ENCODE data around the gene SELENON.

- no peak for TF ChIP-seq CEBPB (IDR thresholded peaks at IDR 0.05)
- no peak for TF ChIP-seq USF1 (IDR thresholded peaks at IDR 0.05)
- no peak for TF ChIP-seq REST (IDR thresholded peaks at IDR 0.05; ENCODE audit: low read depth)
- no peak for TF ChIP-seq TCF12 (IDR thresholded peaks at IDR 0.05; ENCODE audit: low read depth)
- TF ChIP-seq RAD21 (IDR thresholded peaks at IDR 0.05; ENCODE audit: low read depth) = no peak
- TF ChIP-seq MAX (IDR thresholded peaks at IDR 0.05) = no peak
- no peak for TF ChIP-seq EP300 (IDR thresholded peaks at IDR 0.05; ENCODE audit: borderline replicate concordance)
Measured at GRCh38 chr1:25815208-25816111, 15.5 kb downstream of the SELENON start.
